IPS-11a (cell line): ENCODE results near the gene CREB3.
A peak's percentile ranks its signal among the peaks of the same experiment; 100 is the strongest.

Experiments used
- H3K4me3 ChIP-seq: one replicate; pipeline ENCODE4 v1.5.1; 2013; ENCODE audit warnings: low read depth, low read length, control low read depth

The CREB3 gene

DNA sequence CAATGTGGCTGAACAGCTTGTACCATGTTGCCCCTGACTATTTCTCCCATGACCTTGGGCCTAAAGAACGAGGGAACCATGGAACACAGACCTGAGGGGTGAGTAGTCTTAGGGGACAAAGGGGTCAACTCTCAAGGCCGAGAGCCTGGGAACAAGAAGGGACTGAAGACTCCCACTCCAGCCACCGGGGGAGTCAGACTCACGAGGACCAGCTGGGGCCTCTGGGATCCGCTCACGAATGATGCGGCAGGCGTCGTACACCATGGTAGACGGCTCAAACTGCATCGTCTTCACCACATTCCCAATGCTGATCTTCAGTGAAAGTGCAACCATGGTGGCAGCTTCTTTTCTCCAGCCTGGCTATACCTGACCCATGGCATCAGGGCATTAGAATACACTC, 7.1 kb upstream of the CREB3 start:
- no peak overlapping the region for H3K4me3 ChIP-seq

DNA sequence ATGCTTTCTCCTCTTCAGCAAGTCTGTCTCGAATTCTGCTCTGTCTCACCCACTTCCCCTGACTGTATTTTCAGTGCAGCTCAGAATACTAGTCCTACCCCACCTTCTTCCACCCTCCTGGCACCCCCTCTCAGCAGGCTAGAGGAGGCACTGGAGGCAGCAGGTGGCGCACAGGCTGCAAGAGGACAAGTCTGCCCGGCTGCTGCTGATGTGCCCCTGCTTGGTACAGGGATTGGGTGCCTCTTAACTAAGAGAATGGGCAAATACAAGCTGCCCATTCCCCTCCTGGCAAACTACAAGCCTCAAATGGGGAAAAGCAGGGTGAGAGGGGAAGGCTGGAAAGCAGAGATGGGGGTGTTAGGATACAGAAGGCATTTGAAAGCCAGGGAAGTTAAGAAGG, 5.5 kb upstream of the CREB3 start:
- H3K4me3 ChIP-seq: no peak overlapping the region

DNA sequence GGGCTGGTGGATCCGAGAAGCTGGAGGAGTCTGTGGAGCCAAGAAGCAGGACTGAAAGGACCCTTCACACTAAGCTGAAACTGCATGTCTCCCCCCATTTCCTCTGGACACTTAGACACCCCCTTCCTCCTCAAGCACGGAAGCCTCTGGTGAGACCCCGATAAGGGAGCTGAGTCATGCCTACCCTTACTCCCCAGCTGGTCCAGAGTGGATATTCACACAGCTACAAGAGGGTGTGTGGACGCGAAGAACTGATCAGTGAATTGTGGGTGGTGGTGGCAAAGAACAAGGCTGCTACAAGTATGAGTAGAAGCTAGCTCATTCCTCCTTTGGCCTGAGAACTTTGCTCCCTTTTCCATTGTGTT, 4.8 kb upstream of the CREB3 start:
- no peak overlapping the region for H3K4me3 ChIP-seq

DNA sequence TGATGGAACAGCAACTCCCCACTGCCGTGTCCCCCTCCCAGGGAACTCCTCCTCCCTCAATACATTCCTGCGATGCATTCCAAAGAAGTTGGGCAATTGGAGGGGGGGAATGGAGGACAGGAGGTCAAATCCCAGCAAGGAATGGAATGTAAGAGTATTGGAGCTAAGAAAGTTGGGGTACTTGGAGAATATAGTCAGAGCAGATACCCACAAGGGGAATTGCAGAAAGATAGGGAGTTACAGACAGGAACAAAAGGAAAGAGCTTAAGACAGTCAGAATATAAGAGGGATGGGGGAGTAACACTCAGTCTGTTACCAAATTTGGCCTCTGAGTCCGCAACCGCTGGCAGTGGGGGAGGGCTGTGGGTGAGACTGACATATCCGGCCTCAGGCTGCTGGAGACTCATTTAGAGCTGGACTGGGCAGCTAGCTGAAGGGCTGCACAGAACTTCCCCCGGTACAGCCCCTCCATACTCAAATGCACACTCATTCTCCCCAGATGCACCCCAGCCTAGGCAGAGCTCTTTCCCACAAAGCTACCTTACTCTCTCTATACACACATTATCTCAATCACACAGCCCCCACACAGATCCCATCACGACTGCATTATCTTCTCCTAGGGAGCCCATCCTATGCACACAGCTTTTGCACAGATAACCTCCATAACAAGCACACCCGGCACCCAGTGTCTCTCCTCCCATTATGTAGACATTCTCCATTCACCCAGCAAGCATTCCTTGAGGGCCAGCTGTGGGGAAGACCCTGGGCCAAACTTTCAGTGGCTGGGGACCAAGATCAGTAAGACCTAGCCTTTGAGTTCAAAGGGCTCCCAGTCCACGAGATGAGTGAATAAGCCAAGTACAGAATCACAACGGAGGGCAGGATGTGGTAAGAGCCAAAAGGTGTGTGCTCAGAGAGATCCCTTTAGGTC, 4.2 kb upstream of the CREB3 start:
- H3K4me3 ChIP-seq: no peak overlapping the region

DNA sequence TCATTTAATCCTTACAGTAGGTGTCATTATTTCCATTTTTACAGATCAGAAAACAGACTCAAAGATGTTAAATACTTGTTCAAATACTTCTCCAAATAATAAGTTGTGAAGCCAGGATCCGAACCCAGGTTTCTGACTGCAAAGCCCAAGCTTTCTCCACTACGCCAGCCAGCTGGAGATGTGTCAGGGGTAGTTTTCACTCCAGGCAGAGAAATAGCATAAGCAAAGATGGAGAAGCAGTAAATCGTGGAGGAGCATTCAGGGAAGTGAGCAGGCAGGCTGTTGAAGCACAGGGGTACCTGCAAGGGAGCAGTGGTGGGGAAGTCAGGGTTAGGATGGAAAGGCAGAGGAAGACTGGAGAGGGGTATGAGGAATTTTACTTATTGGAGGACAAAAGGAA, 3.4 kb upstream of the CREB3 start:
- no peak overlapping the region for H3K4me3 ChIP-seq

GRCh38 chr9:35729700-35730485, 2.6 kb upstream of the CREB3 start:
- no peak overlapping the region for H3K4me3 ChIP-seq

DNA sequence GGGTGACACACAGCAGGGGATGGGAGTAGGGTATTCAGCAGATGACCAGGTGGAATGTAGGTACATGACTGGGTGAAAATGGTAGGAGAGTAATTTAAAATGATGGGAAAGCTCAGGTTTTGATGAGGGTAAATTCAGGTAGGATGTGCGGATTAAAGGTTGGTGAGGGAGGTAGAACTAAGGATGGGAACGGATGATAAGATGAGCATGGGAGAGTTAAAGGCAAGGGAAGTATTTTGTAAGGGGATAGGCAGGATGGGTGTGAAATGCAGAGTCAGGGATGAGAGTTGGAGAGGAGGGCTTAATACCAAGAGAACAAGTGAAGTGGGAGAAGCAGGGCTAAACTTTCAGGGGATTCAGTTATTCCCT, 2.0 kb upstream of the CREB3 start:
- no peak overlapping the region for H3K4me3 ChIP-seq

GRCh38 chr9:35731415-35732184, 866 bp upstream of the CREB3 start:
- H3K4me3 ChIP-seq: peak overlapping the region; percentile 77

DNA sequence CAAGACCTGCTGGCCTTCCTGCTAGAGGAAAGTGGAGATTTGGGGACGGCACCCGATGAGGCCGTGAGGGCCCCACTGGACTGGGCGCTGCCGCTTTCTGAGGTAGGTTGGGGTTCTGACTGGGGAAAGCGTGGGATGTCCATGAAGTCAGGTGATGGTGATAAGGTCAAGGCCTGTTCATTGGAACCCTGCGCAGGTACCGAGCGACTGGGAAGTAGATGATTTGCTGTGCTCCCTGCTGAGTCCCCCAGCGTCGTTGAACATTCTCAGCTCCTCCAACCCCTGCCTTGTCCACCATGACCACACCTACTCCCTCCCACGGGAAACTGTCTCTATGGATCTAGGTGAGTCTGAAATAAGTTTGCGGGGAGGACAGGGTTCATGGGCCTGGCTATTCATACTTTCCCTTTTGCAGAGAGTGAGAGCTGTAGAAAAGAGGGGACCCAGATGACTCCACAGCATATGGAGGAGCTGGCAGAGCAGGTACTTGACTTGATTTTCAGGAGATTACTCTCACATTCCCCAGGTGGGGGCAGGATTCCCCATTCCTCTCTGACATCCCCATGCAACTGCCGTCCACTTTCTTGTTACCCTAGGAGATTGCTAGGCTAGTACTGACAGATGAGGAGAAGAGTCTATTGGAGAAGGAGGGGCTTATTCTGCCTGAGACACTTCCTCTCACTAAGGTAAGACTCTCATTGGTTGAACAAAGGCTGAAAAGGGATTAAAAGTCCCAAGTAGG, 505 bp downstream of the CREB3 start:
- peak overlapping the region; percentile 77 for H3K4me3 ChIP-seq

- H3K4me3 ChIP-seq: no peak overlapping the region
These were observed 1.6 kb downstream of the CREB3 start for GRCh38 chr9:35734096-35734495.

GRCh38 chr9:35736201-35736633, 3.8 kb downstream of the CREB3 start:
- no peak overlapping the region for H3K4me3 ChIP-seq

GRCh38 chr9:35737143-35737542, 4.7 kb downstream of the CREB3 start:
- no peak overlapping the region for H3K4me3 ChIP-seq

- H3K4me3 ChIP-seq: no peak overlapping the region
These were observed 5.7 kb downstream of the CREB3 start for GRCh38 chr9:35738186-35738585.

- H3K4me3 ChIP-seq: no peak overlapping the region
These were observed 6.5 kb downstream of the CREB3 start for GRCh38 chr9:35738924-35739323.

DNA sequence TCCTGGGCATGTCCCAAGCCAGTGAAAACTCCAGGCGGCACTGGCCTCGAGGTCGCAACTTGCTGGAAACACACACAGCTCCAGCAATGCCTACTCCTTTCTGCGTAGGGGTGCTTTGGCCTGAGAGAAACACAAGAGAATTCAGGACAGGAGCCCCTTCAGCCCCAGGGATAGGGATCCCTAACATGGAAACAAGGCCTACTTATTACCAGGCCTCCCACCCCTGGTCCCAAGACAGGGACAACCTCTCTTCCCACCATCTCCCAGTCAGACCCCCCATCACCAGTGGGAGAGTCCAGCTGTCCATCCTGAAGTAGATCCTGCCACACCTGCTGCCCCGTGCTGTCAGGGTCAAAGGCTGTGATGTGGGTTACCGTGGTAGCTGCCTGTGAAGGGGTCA, 7.8 kb downstream of the CREB3 start:
- H3K4me3 ChIP-seq: no peak overlapping the region

- H3K4me3 ChIP-seq: no peak overlapping the region
These were observed 9.3 kb downstream of the CREB3 start for GRCh38 chr9:35741740-35742139.

DNA sequence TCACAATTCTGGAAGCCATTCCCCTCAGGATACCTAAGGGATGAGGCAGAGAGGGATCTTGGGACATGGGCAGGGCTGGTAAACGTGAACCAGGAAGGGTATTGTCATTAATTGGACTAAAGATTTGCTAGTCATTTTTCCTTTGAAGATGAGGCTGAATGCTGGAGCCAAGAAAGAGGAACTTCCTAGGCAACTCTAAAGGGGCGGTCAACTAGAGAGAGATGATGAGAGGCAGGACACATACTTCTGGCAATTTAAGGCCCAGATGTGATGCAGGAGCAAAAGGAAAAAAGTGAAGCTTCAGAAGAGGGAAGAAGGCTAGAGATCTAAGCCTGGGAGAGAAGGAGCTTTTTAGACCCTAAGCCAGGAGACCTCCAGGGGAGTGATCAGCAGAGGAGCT, 11.0 kb downstream of the CREB3 start:
- H3K4me3 ChIP-seq: no peak overlapping the region

- no peak overlapping the region for H3K4me3 ChIP-seq
These were observed 11.5 kb downstream of the CREB3 start for GRCh38 chr9:35743880-35744518.

- H3K4me3 ChIP-seq: no peak overlapping the region
These were observed 13.1 kb downstream of the CREB3 start for GRCh38 chr9:35745569-35745968.

- no peak overlapping the region for H3K4me3 ChIP-seq
These were observed 14.1 kb downstream of the CREB3 start for GRCh38 chr9:35746583-35746982.
